SU-DHL-6 (cell line): ENCODE measurements around the gene ACTN1.

Experiments used
- H2AFZ ChIP-seq: fragments of 200-600 bp; sonication (generic); 2 replicates; pipeline ENCODE4 v1.6.1; 2014; ENCODE audit warnings: low read depth, mild to moderate bottlenecking, moderate library complexity, mixed read lengths, antibody characterized with exemption, low read length; ENCODE audit not compliant: severe bottlenecking
- H3F3A ChIP-seq: fragments of 200-600 bp; shearing (Covaris generic); 2 replicates; pipeline ENCODE4 v1.6.0; 2016; ENCODE audit warnings: antibody characterized with exemption, mild to moderate bottlenecking; ENCODE audit not compliant: insufficient read depth
- H3K27ac ChIP-seq: fragments of 200-600 bp; sonication (generic); 2 replicates; pipeline ENCODE4 v1.5.1; 2016; ENCODE audit warnings: low read depth, mild to moderate bottlenecking, low read length, moderate library complexity, mixed read lengths
- H3K27me3 ChIP-seq: fragments of 200-600 bp; sonication (generic), shearing (Covaris generic); 2 replicates; pipeline ENCODE4 v1.6.0; 2014; ENCODE audit warnings: mild to moderate bottlenecking, low read length
- H3K36me3 ChIP-seq: fragments of 200-600 bp; sonication (generic); 2 replicates; pipeline ENCODE4 v1.6.1; 2014; ENCODE audit warnings: mild to moderate bottlenecking, low read length, mixed read lengths
- H3K4me2 ChIP-seq: fragments of 300-600, 200-600 bp; shearing (Covaris generic), sonication (generic); 2 replicates; pipeline ENCODE4 v1.6.0; 2014; ENCODE audit warnings: low read length, low read depth, mild to moderate bottlenecking; ENCODE audit not compliant: poor library complexity, severe bottlenecking
- H3K4me3 ChIP-seq: fragments of 200-600 bp; sonication (generic); 2 replicates; pipeline ENCODE4 v1.5.1; 2014; ENCODE audit warnings: antibody characterized with exemption, low read length, mild to moderate bottlenecking, mixed read lengths; ENCODE audit not compliant: insufficient read depth, poor library complexity, severe bottlenecking
- H3K79me2 ChIP-seq: fragments of 200-600 bp; sonication (generic); 2 replicates; pipeline ENCODE4 v1.6.1; 2014; ENCODE audit warnings: mild to moderate bottlenecking, low read length, moderate library complexity; ENCODE audit not compliant: insufficient read depth
- H3K9ac ChIP-seq: fragments of 200-600 bp; sonication (generic); 2 replicates; pipeline ENCODE4 v1.7.0; 2014; ENCODE audit warnings: mild to moderate bottlenecking, low read length
- H3K9me2 ChIP-seq: fragments of 200-600 bp; sonication (generic); replicated peaks from 2 replicates; pipeline ENCODE4 v1.6.1; 2014; ENCODE audit warnings: low read length; ENCODE audit not compliant: insufficient read depth
- H3K9me3 ChIP-seq: fragments of 200-600 bp; sonication (generic); 2 replicates; pipeline ENCODE4 v1.6.1; 2014; ENCODE audit warnings: low read length, mixed read lengths; ENCODE audit not compliant: insufficient read depth
- H4K20me1 ChIP-seq: fragments of 200-600 bp; sonication (generic); 2 replicates; pipeline ENCODE4 v1.6.1; 2014; ENCODE audit warnings: low read depth, mild to moderate bottlenecking, antibody characterized with exemption, low read length, moderate library complexity, mixed read lengths
- CTCF ChIP-seq: fragments of 200-600 bp; sonication (generic); IDR thresholded peaks from one replicate; pipeline ENCODE4 v1.5.1; 2017; ENCODE audit warnings: antibody characterized with exemption, mild to moderate bottlenecking, low read length, moderate library complexity; ENCODE audit not compliant: insufficient read depth, poor library complexity, severe bottlenecking
- EZH2phosphoT487 ChIP-seq: fragments of 200-600 bp; sonication (generic), shearing (Covaris generic); conservative IDR thresholded peaks from 2 replicates; pipeline ENCODE4 v1.6.1; 2018; ENCODE audit warnings: mild to moderate bottlenecking, antibody characterized with exemption, low read length, moderate library complexity, mixed read lengths

Gene ACTN1

DNA sequence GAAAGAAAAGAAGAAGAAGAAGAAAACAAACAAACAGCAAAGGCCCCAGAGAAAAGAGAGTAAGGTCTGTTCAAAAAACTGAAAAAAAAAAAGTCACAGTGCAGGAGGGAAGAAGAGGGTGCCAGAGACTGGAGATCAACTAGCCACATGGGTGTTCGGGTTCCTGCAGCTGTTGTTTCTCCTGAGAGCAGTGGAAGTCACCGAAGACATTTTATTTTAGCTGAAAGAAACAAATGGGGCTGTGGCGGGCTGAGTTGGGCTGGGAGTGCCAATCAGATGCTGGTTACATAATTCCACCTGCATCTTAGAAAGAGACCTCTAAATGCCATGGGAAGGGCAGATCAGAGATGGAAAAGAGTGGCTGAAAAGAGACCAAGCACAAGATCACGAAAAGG, 33.9 kb downstream of the ACTN1 start:
- Histone ChIP-seq H3K4me3 (no peak overlapping the region), H3K9ac (no peak overlapping the region), H3K36me3 (no peaks in the 10 kb centered on the region), H3K79me2 (no peaks in the 10 kb centered on the region), H2AFZ (no peak overlapping the region), H3K27ac (no peak overlapping the region), H3K9me3 (no peaks in the 10 kb centered on the region), H4K20me1 (no peaks in the 10 kb centered on the region), H3K9me2 (no peaks in the 10 kb centered on the region), H3F3A (no peaks in the 10 kb centered on the region), H3K27me3 (no peaks in the 10 kb centered on the region), H3K4me2 (no peak overlapping the region)
- TF ChIP-seq CTCF (no peak), EZH2phosphoT487 (no peak)

GRCh38 chr14:68944162-68944561, 34.9 kb downstream of the ACTN1 start:
- no peaks in the 10 kb centered on the region for H3K79me2 ChIP-seq
- no peak for TF ChIP-seq CTCF
- TF ChIP-seq EZH2phosphoT487 = no peak
- no peak overlapping the region for H3K4me2 ChIP-seq
- H3K9me3 ChIP-seq = no peaks in the 10 kb centered on the region
- H3K36me3 ChIP-seq = no peaks in the 10 kb centered on the region
- H3K9ac ChIP-seq = no peak overlapping the region
- no peaks in the 10 kb centered on the region for H4K20me1 ChIP-seq
- H2AFZ ChIP-seq = no peak overlapping the region
- no peaks in the 10 kb centered on the region for H3K9me2 ChIP-seq
- no peaks in the 10 kb centered on the region for H3F3A ChIP-seq
- no peak overlapping the region for H3K27ac ChIP-seq
- no peaks in the 10 kb centered on the region for H3K27me3 ChIP-seq
- no peak overlapping the region for H3K4me3 ChIP-seq

DNA sequence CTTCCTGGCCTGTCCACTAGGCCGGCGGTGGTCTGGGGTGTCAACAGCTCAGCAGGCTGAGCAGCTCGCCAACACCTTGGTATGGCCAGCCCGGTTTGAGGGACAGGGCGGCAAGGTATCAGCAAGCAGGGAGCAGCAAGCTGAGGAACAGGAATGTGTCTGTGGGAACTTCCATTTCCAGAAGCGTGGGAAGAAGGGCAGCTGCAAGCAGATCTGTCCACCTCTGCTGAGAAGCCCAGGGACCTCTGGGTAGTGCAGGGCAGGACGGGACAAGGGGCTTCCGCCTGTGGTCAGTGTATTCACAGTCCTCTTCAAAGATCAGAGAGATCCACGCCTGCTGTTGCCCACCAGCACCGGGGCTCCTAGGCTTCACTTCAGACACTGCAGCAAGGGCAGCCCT, 36.0 kb downstream of the ACTN1 start:
- Histone ChIP-seq H3F3A (no peaks in the 10 kb centered on the region), H3K9me3 (no peaks in the 10 kb centered on the region), H3K9ac (no peak overlapping the region), H3K27me3 (no peaks in the 10 kb centered on the region), H3K79me2 (no peaks in the 10 kb centered on the region), H3K9me2 (no peaks in the 10 kb centered on the region), H4K20me1 (no peaks in the 10 kb centered on the region), H3K36me3 (no peaks in the 10 kb centered on the region), H3K27ac (no peak overlapping the region), H3K4me3 (no peak overlapping the region), H3K4me2 (no peak overlapping the region), H2AFZ (no peak overlapping the region)
- no peak for TF ChIP-seq EZH2phosphoT487
- no peak for TF ChIP-seq CTCF
